ENCODE data around the gene FN1. TPM values are rescaled to one million over a fixed set of nuclear protein-coding genes. Genes with fewer than 3 reads are reported as not detected.

FN1 gene
- total RNA-seq, 2 donors from 2014 or later, result 115 to 315 TPM

GRCh38 chr2:215366440-215367032 is 69.3 kb downstream of the FN1 start:
- no peak overlapping the region for H3K4me3 ChIP-seq
- no peaks in the 10 kb centered on the region for H3K4me1 ChIP-seq
- intact Hi-C loops (cut with DNase I), result no loop called here
- no peak for TF ChIP-seq CTCF (IDR thresholded peaks at IDR 0.05)
- H3K27me3 ChIP-seq, result no peaks in the 10 kb centered on the region
- no peak overlapping the region for H3K27ac ChIP-seq
- DNase-seq, result no peak
- no peak overlapping the region for H3K9ac ChIP-seq (ENCODE audit: low read depth in 2 of 2, low read length in 2 of 2)
- no peaks in the 10 kb centered on the region for H3K36me3 ChIP-seq
- no peaks in the 10 kb centered on the region for H3K9me3 ChIP-seq

- Histone ChIP-seq H3K9me3 (no peaks in the 10 kb centered on the region), H3K9ac (ENCODE audit: low read depth in 2 of 2, low read length in 2 of 2) (no peak overlapping the region), H3K4me3 (no peak overlapping the region), H3K27me3 (no peaks in the 10 kb centered on the region), H3K36me3 (no peaks in the 10 kb centered on the region), H3K27ac (no peak overlapping the region), H3K4me1 (no peaks in the 10 kb centered on the region)
- intact Hi-C loops (cut with DNase I), result no loop called here
- no peak for DNase-seq
- TF ChIP-seq CTCF (IDR thresholded peaks at IDR 0.05), result no peak
These were observed 70.6 kb downstream of the FN1 start for GRCh38 chr2:215365184-215365658.

GRCh38 chr2:215364157-215365155 is 71.4 kb downstream of the FN1 start:
- H3K4me3 ChIP-seq, result no peak overlapping the region
- no peaks in the 10 kb centered on the region for H3K4me1 ChIP-seq
- H3K27me3 ChIP-seq, result no peaks in the 10 kb centered on the region
- no peak for DNase-seq
- H3K27ac ChIP-seq, result no peak overlapping the region
- H3K36me3 ChIP-seq, result no peaks in the 10 kb centered on the region
- intact Hi-C loops (cut with DNase I), result no loop called here
- no peak for TF ChIP-seq CTCF (IDR thresholded peaks at IDR 0.05)
- no peaks in the 10 kb centered on the region for H3K9me3 ChIP-seq
- H3K9ac ChIP-seq (ENCODE audit: low read depth in 2 of 2, low read length in 2 of 2), result no peak overlapping the region

GRCh38 chr2:215363461-215364156 is 72.3 kb downstream of the FN1 start:
- Histone ChIP-seq H3K4me3 (no peak overlapping the region), H3K27me3 (no peaks in the 10 kb centered on the region), H3K36me3 (no peaks in the 10 kb centered on the region), H3K4me1 (no peaks in the 10 kb centered on the region), H3K9me3 (no peaks in the 10 kb centered on the region), H3K27ac (no peak overlapping the region), H3K9ac (ENCODE audit: low read depth in 2 of 2, low read length in 2 of 2) (no peak overlapping the region)
- DNase-seq, result no peak
- TF ChIP-seq CTCF (IDR thresholded peaks at IDR 0.05), result no peak
- intact Hi-C loops (cut with DNase I), result no loop called here

GRCh38 chr2:215363039-215363438 is 72.8 kb downstream of the FN1 start:
- Histone ChIP-seq H3K36me3 (no peaks in the 10 kb centered on the region), H3K4me1 (no peaks in the 10 kb centered on the region), H3K27me3 (no peaks in the 10 kb centered on the region), H3K9me3 (no peaks in the 10 kb centered on the region), H3K4me3 (no peak overlapping the region), H3K9ac (ENCODE audit: low read depth in 2 of 2, low read length in 2 of 2) (no peak overlapping the region), H3K27ac (no peak overlapping the region)
- intact Hi-C loops (cut with DNase I), result no loop called here
- no peak for TF ChIP-seq CTCF (IDR thresholded peaks at IDR 0.05)
- DNase-seq, result no peak
